Ectodermal cell (in vitro differentiated cells): Measurements from ENCODE around the gene DPP10.

ENCODE experiments used
- H3K27ac ChIP-seq: 2 replicates; pipeline ENCODE4 v1.7.0; 2013; ENCODE audit warnings: mild to moderate bottlenecking, low read depth, low read length; ENCODE audit not compliant: insufficient read depth, poor library complexity, severe bottlenecking
- H3K27me3 ChIP-seq: 2 replicates; pipeline ENCODE4 v1.7.0; 2013; ENCODE audit warnings: mild to moderate bottlenecking, low read length; ENCODE audit not compliant: insufficient read depth, control insufficient read depth, poor library complexity, severe bottlenecking
- H3K36me3 ChIP-seq: one replicate; pipeline ENCODE4 v1.7.0; 2013; ENCODE audit warnings: low read length; ENCODE audit not compliant: control insufficient read depth, insufficient read depth
- H3K4me1 ChIP-seq: one replicate; pipeline ENCODE4 v1.7.0; 2013; ENCODE audit warnings: low read length; ENCODE audit not compliant: control insufficient read depth, insufficient read depth
- H3K4me3 ChIP-seq: 2 replicates; pipeline ENCODE4 v1.7.0; 2013; ENCODE audit warnings: low read depth, low read length, control low read depth; ENCODE audit not compliant: insufficient read depth
- H3K9me3 ChIP-seq: 2 replicates; pipeline ENCODE4 v1.7.0; 2013; ENCODE audit warnings: mild to moderate bottlenecking, low read length, moderate library complexity; ENCODE audit not compliant: control insufficient read depth
- WGBS, 2 experiments: methylation state at CpG; one replicate each; pipeline ENCODE4 v1.1.7; 2013; ENCODE audit warnings: missing lambda C conversion rate in 2 of 2; 5-methylcytosine and 5-hydroxymethylcytosine counted together

Gene DPP10

DNA sequence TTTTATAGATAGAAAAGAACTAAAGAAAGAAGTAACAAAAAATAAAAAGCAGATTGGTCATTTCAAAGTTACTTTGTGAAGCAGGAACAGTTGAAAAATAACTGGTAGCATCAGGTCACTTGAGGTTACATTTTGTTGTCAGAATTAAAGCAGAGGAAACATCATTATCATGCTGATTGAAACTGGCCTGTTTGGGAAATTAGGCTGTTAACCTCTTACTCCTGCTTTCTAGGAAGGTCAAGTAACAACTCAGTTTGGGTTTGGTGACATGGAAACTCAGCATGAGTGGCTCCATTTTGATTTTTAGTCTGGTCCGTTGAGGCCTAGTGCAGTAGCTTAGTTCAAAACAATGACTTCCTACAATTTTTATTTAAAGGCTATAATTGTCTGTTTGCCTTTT, 1383.5 kb downstream of the DPP10 start:
- WGBS, 2 experiments: 78 to 100% methylated on average over 1 of the region's 1 CpG
- Histone ChIP-seq H3K4me3 (no peak overlapping the region), H3K27ac (no peak overlapping the region), H3K9me3 (no peaks in the 10 kb centered on the region), H3K27me3 (no peaks in the 10 kb centered on the region), H3K36me3 (no peaks in the 10 kb centered on the region), H3K4me1 (no peaks in the 10 kb centered on the region)

DNA sequence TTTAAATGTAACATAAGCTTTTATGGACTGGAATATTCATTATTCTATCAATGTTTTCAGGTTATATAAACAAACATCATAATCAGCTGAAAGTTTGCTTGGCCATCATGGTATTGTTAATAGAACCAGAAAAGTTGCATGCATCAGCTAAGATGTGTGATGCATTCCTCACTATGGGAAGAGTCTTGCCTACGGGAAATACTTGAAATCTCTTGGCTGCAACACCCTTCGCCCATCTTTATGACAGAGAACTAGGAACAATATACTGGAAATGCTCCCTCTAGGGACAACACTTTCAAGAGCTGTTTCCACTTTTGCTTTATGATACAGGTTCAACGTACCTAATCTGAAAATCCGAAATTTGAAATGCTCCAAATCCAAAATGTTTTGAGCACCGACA, 1390.8 kb downstream of the DPP10 start:
- Histone ChIP-seq H3K4me3 (no peak overlapping the region), H3K4me1 (no peaks in the 10 kb centered on the region), H3K27ac (no peak overlapping the region), H3K36me3 (no peaks in the 10 kb centered on the region), H3K27me3 (no peaks in the 10 kb centered on the region), H3K9me3 (no peaks in the 10 kb centered on the region)
- WGBS, 2 experiments: 90 to 92% methylated on average over 5 of the region's 5 CpGs

DNA sequence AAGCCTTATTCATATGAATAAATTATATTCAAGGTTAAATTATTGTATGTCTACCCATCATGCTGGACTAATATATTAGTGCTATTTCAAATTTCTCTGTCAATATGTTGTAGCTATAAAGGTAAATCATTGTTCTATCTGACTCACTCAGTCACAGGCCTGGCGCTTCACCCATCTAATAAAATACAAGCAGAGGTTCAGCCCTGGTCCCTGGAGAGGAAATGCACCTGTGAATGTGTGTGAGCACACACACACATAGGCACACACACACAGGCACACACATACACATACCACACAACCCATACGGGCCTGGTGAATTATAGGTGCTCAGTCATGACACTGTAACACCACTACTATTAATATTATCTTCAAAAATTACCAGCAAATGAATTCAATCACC, 1396.1 kb downstream of the DPP10 start:
- H3K9me3 ChIP-seq: peaks cover 2% of the 10 kb centered on the region
- no peak overlapping the region for H3K27ac ChIP-seq
- no peaks in the 10 kb centered on the region for H3K27me3 ChIP-seq
- H3K36me3 ChIP-seq: no peaks in the 10 kb centered on the region
- no peak overlapping the region for H3K4me3 ChIP-seq
- no peaks in the 10 kb centered on the region for H3K4me1 ChIP-seq
- 83 to 92% methylated on average over 2 of the region's 2 CpGs for WGBS, 2 experiments

DNA sequence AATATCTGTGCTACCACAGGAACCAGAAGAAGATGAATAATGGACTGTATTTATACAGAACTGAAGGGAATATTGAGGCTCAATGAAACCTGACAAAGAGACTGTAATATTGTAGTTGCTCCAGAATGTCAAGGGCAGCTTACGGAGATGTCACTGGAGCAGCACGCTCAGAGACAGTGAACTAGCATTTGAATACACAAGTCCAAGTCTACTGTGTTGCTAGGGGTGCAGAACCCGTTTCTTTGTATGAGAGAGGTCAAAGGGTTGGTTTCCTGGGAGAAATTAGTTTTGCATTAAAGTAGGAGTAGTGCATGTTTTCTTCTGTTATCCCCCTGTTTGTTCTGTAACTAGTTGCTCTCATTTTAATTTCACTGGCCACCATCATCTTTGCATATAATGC, 1399.9 kb downstream of the DPP10 start:
- WGBS, 2 experiments: 92 to 98% methylated on average over 3 of the region's 3 CpGs
- Histone ChIP-seq H3K36me3 (no peaks in the 10 kb centered on the region), H3K27ac (no peak overlapping the region), H3K4me3 (no peak overlapping the region), H3K27me3 (no peaks in the 10 kb centered on the region), H3K4me1 (no peaks in the 10 kb centered on the region), H3K9me3 (peaks cover 2% of the 10 kb centered on the region)

DNA sequence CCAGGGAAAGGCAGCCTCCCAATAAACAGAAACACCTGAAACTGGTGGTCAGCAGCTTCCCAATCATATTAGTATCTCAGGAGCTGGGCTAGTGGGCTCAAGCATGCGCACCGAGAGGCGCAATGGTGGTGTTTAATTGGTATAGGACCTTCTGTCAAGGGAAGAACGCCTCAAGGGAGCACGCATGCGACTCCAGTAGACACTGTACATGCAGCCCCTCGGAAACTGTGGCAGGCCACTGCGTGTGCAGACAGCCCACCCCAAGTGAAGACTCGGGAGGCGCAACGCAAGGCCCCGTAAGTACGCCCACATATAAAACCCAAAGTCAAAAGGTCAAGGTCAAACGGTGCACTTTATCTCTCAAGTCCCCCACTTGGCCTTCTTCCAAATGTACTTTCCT, 1405.8 kb downstream of the DPP10 start:
- WGBS, 2 experiments: 96% methylated on average over 14 of the region's 14 CpGs
- Histone ChIP-seq H3K36me3 (no peaks in the 10 kb centered on the region), H3K4me1 (no peaks in the 10 kb centered on the region), H3K27ac (no peak overlapping the region), H3K9me3 (peaks cover 2% of the 10 kb centered on the region), H3K27me3 (no peaks in the 10 kb centered on the region), H3K4me3 (no peak overlapping the region)

DNA sequence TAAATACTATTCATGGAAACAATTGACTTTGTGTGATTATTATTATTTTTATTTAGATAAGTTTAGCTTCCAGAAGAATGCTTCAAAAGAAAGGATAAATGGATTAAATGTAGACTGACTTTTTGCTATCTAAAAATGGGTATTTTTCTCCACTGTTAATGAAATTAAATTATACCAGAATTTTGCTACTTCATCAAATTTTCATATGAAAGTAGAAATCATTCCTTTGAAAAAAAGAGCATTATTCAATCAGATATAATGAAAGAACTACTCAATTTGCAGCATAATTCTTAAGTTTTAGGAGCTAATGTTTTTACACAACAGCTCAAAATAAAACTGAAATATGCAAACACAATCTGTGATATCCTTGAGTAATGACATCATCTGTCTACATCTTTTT, 1424.6 kb downstream of the DPP10 start:
- no peaks in the 10 kb centered on the region for H3K4me1 ChIP-seq
- no peaks in the 10 kb centered on the region for H3K9me3 ChIP-seq
- H3K27me3 ChIP-seq: no peaks in the 10 kb centered on the region
- H3K4me3 ChIP-seq: no peak overlapping the region
- no peak overlapping the region for H3K27ac ChIP-seq
- no peaks in the 10 kb centered on the region for H3K36me3 ChIP-seq

DNA sequence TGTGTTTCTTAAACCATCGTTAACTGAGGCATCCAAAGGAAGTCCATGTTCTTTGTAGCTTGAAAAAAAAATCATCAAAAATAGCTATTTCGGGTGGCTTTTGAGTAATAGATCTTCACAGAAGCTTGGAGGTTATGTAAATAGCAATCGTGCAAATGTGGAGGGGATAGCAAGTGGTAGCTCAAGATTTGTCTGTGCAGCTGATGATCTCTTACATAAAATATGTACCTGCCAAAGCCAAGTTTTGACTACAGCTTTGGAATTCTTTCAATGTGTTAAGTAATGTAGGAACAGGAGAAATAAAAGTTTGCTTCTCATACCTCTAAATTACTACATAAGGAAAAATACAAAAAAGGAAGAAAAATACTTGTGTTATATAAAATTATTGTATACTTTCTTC, 1432.0 kb downstream of the DPP10 start:
- H3K27me3 ChIP-seq: no peaks in the 10 kb centered on the region

DNA sequence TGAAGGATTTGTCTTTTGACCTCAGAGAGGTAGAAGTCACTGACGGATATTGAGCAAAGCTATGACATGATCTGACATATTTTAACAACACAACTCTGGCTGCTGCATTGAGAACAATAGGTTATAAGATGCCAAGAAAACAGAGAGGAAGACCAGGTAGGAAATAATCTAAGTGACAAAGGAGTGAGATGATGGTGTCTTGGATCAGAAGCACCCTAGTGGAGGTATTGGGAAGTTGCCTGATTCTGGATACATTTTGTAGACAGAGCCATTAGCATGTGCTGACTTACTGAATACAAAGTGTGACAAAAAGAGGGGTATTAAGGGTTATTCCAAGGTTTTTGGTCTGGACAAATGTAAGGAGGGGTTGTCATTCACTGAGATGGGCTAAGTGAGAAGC, 1438.1 kb downstream of the DPP10 start:
- H3K4me1 ChIP-seq: no peaks in the 10 kb centered on the region
- H3K27me3 ChIP-seq: no peaks in the 10 kb centered on the region
- WGBS, 2 experiments: 83 to 85% methylated on average over 1 of the region's 1 CpG
- H3K36me3 ChIP-seq: no peaks in the 10 kb centered on the region
- H3K27ac ChIP-seq: no peak overlapping the region
- H3K9me3 ChIP-seq: no peaks in the 10 kb centered on the region
- H3K4me3 ChIP-seq: no peak overlapping the region

More for the DNA sequence above, 1432.0 kb downstream of the DPP10 start:
- Histone ChIP-seq H3K9me3 (no peaks in the 10 kb centered on the region), H3K27ac (no peak overlapping the region), H3K4me1 (no peaks in the 10 kb centered on the region), H3K36me3 (no peaks in the 10 kb centered on the region), H3K4me3 (no peak overlapping the region)
- WGBS, 2 experiments: 91 to 94% methylated on average over 3 of the region's 3 CpGs

DNA sequence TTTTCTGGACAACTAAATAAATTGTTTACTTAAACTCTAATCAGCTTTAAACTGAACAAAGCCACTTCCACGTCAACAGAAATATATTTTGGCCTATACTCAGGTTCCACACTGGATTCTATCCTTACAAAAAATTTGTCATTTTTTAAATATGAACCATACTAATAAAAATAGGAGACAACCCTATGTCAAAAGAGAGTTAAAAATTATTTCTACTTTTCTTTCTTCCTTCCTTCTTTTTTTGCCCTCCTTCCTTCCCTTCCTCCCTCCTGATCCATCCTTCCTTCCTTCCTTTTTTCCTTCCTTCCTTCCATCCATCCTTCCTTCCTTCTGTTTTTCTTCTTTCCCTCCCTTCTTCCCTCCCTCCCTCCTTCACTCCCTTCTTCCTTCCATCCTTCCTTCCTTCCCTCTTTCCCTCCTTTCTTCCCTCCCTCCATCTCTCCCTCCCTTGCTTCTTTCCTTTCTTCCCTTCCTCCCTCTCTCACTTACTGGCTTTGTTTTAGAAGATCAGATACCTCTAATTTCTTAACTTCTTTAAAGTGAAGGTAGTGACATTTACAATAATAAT, 1444.9 kb downstream of the DPP10 start:
- Histone ChIP-seq H3K27me3 (no peaks in the 10 kb centered on the region), H3K4me3 (no peak overlapping the region), H3K27ac (no peak overlapping the region), H3K9me3 (no peaks in the 10 kb centered on the region), H3K36me3 (no peaks in the 10 kb centered on the region), H3K4me1 (no peaks in the 10 kb centered on the region)
- 80 to 91% methylated on average over 1 of the region's 1 CpG for WGBS, 2 experiments
